ENCODE results near the gene STK31.

- peak in 2 of 4 experiments; percentile 12 to 38 for TF ChIP-seq CTCF (IDR thresholded peaks at IDR 0.05)
- TF ChIP-seq POLR2A (IDR thresholded peaks at IDR 0.05): no peak
Observed at GRCh38 chr7:23696916-23697441, 13.0 kb upstream of the STK31 start.
